Suprapubic skin (tissue), 4 donors: ENCODE data around the gene VSTM2A. TPM values are rescaled to one million over a fixed set of nuclear protein-coding genes. Genes with fewer than 3 reads are reported as not detected.

Source experiments
- DNase-seq, 2 donors: peaks; one replicate each; pipeline ENCODE4 v3.0.0-alpha.2; 2019; ENCODE audit warnings: low spot score in 2 of 2
- H3K27ac ChIP-seq: fragments of 200-600 bp; sonication (generic); one replicate; pipeline ENCODE4 v1.5.1; 2019
- H3K27me3 ChIP-seq: fragments of 200-600 bp; sonication (generic); one replicate; pipeline ENCODE4 v1.5.1; 2019
- H3K36me3 ChIP-seq: fragments of 200-600 bp; sonication (generic); one replicate; pipeline ENCODE4 v1.5.1; 2019
- H3K4me1 ChIP-seq: fragments of 200-600 bp; sonication (generic); one replicate; pipeline ENCODE4 v1.5.1; 2019
- H3K4me3 ChIP-seq: fragments of 200-600 bp; sonication (generic); one replicate; pipeline ENCODE4 v1.5.1; 2019; ENCODE audit warnings: mild to moderate bottlenecking
- H3K9me3 ChIP-seq: fragments of 200-600 bp; sonication (generic); one replicate; pipeline ENCODE4 v1.5.1; 2019
- EP300 ChIP-seq: sonication (generic); formaldehyde crosslinking; IDR thresholded peaks from one replicate; pipeline ENCODE4 v1.6.1; 2017; ENCODE audit warnings: antibody characterized with exemption
- POLR2A ChIP-seq, 2 donors: fragments of 450-650 bp; IDR thresholded peaks; one replicate each; pipeline ENCODE4 v1.6.1; 2017; ENCODE audit warnings: antibody characterized with exemption in 2 of 2, mild to moderate bottlenecking in 2 of 2, moderate library complexity in 2 of 2
- POLR2AphosphoS5 ChIP-seq, 3 donors: sonication (generic); formaldehyde crosslinking; IDR thresholded peaks; one replicate each; pipeline ENCODE4 v1.6.1; 2017; ENCODE audit warnings: antibody characterized with exemption in 3 of 3
- WGBS: methylation state at CpG from one replicate; pipeline ENCODE4 v1.1.5; 2018; 5-methylcytosine and 5-hydroxymethylcytosine counted together
- total RNA-seq, 4 donors: library from RNA; depleted of rRNA; stranded (reverse); fragments of >200 nt; gene quantifications; one replicate each; pipeline ENCODE4 v1.1.0, GENCODE V29; 2016
- TF ChIP-seq, protein P1 (sequence below), 2 donors: fragments of 200-600 bp in 1 of 2; fragments of 450-650 bp in 1 of 2; sonication (generic) in 1 of 2; IDR thresholded peaks; one replicate each; pipeline ENCODE4 v1.5.1; 2016 to 2019; ENCODE audit warnings: antibody characterized with exemption in 2 of 2, mild to moderate bottlenecking in 1 of 2, moderate library complexity in 1 of 2

VSTM2A gene
- total RNA-seq, 4 donors from 2014 or later = 0.49 TPM; not detected in 3

DNA sequence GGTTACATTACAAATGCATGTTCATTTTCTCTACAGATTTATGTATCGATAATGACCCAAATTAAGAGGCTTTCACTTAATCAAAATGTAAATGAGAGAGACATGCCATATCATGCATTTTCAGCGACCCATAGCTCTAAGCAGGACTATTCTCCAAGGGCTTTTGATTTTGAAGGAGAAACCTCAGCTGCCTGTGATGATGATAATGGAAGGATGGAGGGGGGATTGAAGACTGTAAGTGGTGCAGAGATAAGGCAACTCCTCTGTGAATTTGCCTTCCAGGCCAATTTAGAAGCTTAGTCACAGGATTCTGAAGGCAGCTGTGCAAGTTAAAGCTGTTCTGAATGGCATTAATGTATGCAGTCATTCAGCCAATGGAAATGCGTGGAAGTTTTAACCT, 8.3 kb downstream of the VSTM2A start:
- H3K9me3 ChIP-seq = no peaks in the 10 kb centered on the region
- H3K27me3 ChIP-seq = peaks cover 30% of the 10 kb centered on the region
- no peak for TF ChIP-seq POLR2AphosphoS5 (IDR thresholded peaks at IDR 0.05)
- no peak for TF ChIP-seq EP300
- no peak for TF ChIP-seq POLR2A (IDR thresholded peaks at IDR 0.05)
- no peak overlapping the region for H3K27ac ChIP-seq
- no peak for DNase-seq
- H3K4me3 ChIP-seq = no peak overlapping the region
- 84% methylated on average over 3 of the region's 3 CpGs for WGBS
- H3K4me1 ChIP-seq = peaks cover 8% of the 10 kb centered on the region
- no peaks in the 10 kb centered on the region for H3K36me3 ChIP-seq

DNA sequence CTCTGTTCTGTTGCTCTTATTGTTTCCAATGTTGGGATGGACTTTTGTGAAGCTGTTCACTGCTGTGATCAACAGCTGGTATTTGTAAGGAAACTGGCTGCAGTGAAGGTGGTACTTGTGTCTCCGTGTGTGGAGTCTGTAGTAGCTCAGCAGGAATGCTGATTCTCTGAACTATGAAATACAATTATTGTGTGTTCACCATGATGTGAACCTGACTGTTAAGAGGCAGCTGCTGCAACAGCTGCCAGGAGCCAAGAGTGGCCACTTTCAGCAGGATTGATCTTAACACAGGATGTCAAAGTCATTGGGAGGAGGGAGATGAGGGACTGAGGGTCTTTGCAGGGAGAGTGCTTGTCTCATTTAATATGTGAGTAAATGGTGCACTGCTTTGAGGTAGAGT, 13.9 kb downstream of the VSTM2A start:
- Histone ChIP-seq H3K27ac (no peak overlapping the region), H3K4me1 (no peaks in the 10 kb centered on the region), H3K9me3 (no peaks in the 10 kb centered on the region), H3K4me3 (no peak overlapping the region), H3K36me3 (no peaks in the 10 kb centered on the region), H3K27me3 (no peaks in the 10 kb centered on the region)
- WGBS = 38% methylated on average over 1 of the region's 1 CpG
- DNase-seq = no peak
- TF ChIP-seq, protein P1, sequence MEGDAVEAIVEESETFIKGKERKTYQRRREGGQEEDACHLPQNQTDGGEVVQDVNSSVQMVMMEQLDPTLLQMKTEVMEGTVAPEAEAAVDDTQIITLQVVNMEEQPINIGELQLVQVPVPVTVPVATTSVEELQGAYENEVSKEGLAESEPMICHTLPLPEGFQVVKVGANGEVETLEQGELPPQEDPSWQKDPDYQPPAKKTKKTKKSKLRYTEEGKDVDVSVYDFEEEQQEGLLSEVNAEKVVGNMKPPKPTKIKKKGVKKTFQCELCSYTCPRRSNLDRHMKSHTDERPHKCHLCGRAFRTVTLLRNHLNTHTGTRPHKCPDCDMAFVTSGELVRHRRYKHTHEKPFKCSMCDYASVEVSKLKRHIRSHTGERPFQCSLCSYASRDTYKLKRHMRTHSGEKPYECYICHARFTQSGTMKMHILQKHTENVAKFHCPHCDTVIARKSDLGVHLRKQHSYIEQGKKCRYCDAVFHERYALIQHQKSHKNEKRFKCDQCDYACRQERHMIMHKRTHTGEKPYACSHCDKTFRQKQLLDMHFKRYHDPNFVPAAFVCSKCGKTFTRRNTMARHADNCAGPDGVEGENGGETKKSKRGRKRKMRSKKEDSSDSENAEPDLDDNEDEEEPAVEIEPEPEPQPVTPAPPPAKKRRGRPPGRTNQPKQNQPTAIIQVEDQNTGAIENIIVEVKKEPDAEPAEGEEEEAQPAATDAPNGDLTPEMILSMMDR (IDR thresholded peaks at IDR 0.05) = no peak
- TF ChIP-seq POLR2AphosphoS5 (IDR thresholded peaks at IDR 0.05) (no peak), POLR2A (IDR thresholded peaks at IDR 0.05) (no peak)

DNA sequence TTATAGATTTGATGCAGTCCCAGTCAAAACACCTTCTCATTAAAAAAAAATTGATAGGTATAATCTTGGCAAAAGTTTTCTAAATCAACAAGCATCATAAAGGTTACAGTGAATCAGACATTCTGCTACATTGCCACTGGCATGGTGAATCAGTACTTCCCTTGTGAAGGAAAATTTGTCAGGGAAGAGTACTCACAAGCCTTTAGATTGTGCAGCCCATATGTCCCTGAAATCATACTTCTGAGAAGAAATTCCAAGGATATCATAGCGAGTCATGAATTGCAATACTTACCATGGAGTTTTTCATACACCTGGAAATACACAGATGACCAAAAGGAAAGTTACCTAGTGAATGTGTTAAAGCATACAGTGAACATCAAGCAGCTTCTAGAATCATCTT, 17.2 kb downstream of the VSTM2A start:
- H3K4me1 ChIP-seq = no peaks in the 10 kb centered on the region
- no peak for TF ChIP-seq EP300
- TF ChIP-seq, protein P1 (IDR thresholded peaks at IDR 0.05) = no peak
- TF ChIP-seq POLR2AphosphoS5 (IDR thresholded peaks at IDR 0.05) = no peak
- TF ChIP-seq POLR2A (IDR thresholded peaks at IDR 0.05) = no peak
- no peaks in the 10 kb centered on the region for H3K36me3 ChIP-seq
- WGBS = 74% methylated on average over 1 of the region's 1 CpG
- no peak for DNase-seq
- no peak overlapping the region for H3K27ac ChIP-seq
- H3K27me3 ChIP-seq = no peaks in the 10 kb centered on the region
- no peaks in the 10 kb centered on the region for H3K9me3 ChIP-seq
- no peak overlapping the region for H3K4me3 ChIP-seq

DNA sequence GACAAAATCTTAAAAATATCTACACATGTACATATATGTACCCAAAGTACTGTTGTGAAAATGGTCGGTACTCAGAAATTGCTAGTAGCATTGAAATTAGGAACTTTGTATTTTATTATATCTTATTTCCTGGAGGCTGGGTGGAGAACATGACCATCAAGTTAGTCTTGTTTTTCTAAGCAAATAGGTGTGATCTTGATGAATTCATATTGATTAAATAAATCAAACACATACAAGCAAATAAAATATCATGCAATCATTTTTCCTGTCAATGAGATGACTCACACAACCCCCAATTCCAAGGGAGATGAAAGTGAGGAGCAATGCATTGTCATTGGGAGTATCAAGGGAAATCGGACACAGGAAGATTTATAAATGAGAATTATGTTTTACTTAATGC, 18.0 kb downstream of the VSTM2A start:
- Histone ChIP-seq H3K27ac (no peak overlapping the region), H3K36me3 (no peaks in the 10 kb centered on the region), H3K27me3 (no peaks in the 10 kb centered on the region), H3K4me1 (no peaks in the 10 kb centered on the region), H3K9me3 (no peaks in the 10 kb centered on the region), H3K4me3 (no peak overlapping the region)
- no peak for DNase-seq
- no peak for TF ChIP-seq EP300
- TF ChIP-seq POLR2AphosphoS5 (IDR thresholded peaks at IDR 0.05) = no peak
- TF ChIP-seq POLR2A (IDR thresholded peaks at IDR 0.05) = no peak
- TF ChIP-seq, protein P1 (IDR thresholded peaks at IDR 0.05) = no peak
- 62% methylated on average over 2 of the region's 2 CpGs for WGBS

DNA sequence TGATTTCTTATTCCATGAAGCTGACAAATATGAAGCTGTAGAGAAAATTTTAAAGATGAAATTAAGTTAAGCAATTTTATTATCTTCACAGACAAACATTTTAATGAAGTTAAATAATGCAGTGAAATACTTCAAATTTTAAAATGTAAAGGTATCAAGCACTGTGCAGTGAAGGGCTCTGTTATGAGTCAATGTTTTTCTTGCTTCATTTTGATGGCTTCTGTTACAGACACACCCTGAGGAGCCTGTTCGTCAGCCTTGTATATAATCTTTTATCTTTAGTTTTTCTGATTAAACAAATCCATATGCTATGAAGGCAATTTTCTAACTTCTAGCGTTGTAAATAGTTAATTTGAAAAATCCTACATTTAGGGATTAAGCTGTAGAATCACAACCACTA, 18.5 kb downstream of the VSTM2A start:
- Histone ChIP-seq H3K27me3 (no peaks in the 10 kb centered on the region), H3K27ac (no peak overlapping the region), H3K9me3 (no peaks in the 10 kb centered on the region), H3K4me1 (no peaks in the 10 kb centered on the region), H3K4me3 (no peak overlapping the region), H3K36me3 (no peaks in the 10 kb centered on the region)
- no peak for TF ChIP-seq POLR2A (IDR thresholded peaks at IDR 0.05)
- DNase-seq = no peak
- WGBS = 55% methylated on average over 2 of the region's 2 CpGs

DNA sequence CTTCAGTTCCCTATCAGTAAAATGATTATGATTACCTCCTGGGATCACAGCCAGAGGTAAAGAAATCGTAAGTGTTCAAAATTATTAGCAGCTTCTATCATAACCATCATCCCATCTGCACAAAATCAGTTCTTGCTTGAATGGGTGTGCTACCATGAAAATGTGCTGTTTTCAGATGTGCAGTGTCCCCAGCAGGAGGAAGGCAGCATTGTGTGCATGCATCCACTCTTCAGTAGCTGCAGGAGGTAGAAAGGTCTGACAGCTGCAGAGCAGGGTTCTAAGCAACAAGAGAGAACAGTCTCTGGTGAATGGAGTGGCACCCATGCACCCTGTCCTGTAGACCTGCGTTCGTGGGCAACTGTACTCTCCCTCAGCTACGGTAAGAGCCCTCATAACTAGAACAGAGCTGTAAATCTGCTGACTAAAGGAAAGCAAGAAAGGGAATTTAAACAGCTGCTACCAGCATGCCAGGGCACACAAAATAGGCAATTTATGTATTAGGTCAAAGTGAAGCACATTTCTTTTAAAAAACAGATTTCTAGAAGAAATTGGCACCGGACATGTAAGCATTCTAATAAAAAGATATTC, 21.2 kb downstream of the VSTM2A start:
- H3K27ac ChIP-seq = no peak overlapping the region
- H3K4me1 ChIP-seq = no peaks in the 10 kb centered on the region
- no peak for DNase-seq
- TF ChIP-seq, protein P1 (IDR thresholded peaks at IDR 0.05) = no peak
- TF ChIP-seq POLR2AphosphoS5 (IDR thresholded peaks at IDR 0.05) = no peak
- TF ChIP-seq EP300 = no peak
- TF ChIP-seq POLR2A (IDR thresholded peaks at IDR 0.05) = no peak
- WGBS = 63% methylated on average over 5 of the region's 5 CpGs
- no peak overlapping the region for H3K4me3 ChIP-seq
- no peaks in the 10 kb centered on the region for H3K27me3 ChIP-seq
- no peaks in the 10 kb centered on the region for H3K9me3 ChIP-seq
- H3K36me3 ChIP-seq = no peaks in the 10 kb centered on the region
